IMR-90 (cell line): ENCODE measurements around the gene ZNF207.

ENCODE experiments used
- POLR2A ChIP-seq: IDR thresholded peaks from 2 replicates; pipeline ENCODE4 v1.6.1; 2012; ENCODE audit warnings: mild to moderate bottlenecking, low read depth, low read length
- RFX5 ChIP-seq: IDR thresholded peaks from 2 replicates; pipeline ENCODE4 v1.8.0; 2012; ENCODE audit warnings: low read depth, mild to moderate bottlenecking, low read length, moderate library complexity
- TF ChIP-seq, protein P1 (sequence below): conservative IDR thresholded peaks from 2 replicates; pipeline ENCODE4 v1.5.1; 2012; ENCODE audit warnings: mild to moderate bottlenecking, low read depth, low read length, improper control_type of control experiment

DNA sequence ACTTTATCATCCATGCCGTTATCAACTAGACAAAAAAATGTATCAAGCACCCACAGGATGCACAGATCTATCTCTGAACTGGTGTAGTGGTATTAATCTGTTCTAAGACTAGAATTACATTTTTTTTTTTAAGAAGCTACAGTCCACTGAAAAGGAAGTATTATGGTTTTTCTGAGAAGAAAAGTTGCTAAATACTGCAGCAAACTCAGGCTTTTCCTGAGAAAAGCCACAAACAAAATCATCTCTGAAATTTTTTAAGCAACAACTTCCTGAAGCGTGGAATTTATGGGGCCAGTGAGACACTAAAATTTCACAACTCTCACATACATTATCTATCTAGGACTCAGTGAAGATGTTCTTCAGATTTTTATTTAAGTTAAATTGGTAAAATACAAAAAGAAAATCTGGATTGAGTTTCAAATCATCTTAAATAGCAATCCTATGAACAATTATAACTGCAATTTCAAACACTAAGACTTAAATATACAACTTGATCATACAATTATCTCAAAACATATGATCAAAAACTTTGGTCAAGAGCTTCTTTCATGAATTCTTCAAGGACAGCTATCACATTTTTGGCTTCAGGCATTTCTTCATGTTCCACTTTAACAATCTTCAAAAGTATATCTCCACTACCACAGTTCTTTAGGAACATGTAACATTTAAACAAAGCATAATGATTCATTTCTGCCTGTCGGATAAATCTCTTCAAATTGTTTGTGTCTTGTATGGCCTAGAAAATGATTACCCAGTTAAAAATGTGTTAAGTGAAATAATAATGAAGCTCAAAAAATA, 18.5 kb upstream of the ZNF207 start:
- TF ChIP-seq, protein P1, sequence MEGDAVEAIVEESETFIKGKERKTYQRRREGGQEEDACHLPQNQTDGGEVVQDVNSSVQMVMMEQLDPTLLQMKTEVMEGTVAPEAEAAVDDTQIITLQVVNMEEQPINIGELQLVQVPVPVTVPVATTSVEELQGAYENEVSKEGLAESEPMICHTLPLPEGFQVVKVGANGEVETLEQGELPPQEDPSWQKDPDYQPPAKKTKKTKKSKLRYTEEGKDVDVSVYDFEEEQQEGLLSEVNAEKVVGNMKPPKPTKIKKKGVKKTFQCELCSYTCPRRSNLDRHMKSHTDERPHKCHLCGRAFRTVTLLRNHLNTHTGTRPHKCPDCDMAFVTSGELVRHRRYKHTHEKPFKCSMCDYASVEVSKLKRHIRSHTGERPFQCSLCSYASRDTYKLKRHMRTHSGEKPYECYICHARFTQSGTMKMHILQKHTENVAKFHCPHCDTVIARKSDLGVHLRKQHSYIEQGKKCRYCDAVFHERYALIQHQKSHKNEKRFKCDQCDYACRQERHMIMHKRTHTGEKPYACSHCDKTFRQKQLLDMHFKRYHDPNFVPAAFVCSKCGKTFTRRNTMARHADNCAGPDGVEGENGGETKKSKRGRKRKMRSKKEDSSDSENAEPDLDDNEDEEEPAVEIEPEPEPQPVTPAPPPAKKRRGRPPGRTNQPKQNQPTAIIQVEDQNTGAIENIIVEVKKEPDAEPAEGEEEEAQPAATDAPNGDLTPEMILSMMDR: no peak
- no peak for TF ChIP-seq RFX5
- TF ChIP-seq POLR2A: no peak
